H1 (cell line): Measurements from ENCODE around the gene CHST11.

ENCODE experiments used
- ASH2L ChIP-seq: fragments of 200-600, 300-600 bp; sonication (generic); IDR thresholded peaks from one replicate; pipeline ENCODE4 v1.7.1; 2017; ENCODE audit warnings: low read length
- CHD2 ChIP-seq: IDR thresholded peaks from 2 replicates; pipeline ENCODE4 v1.6.1; 2012; ENCODE audit warnings: low read length, improper control_type of control experiment
- CTCF ChIP-seq, 3 experiments: IDR thresholded peaks; 1 replicate in 2 of 3; 2 replicates in 1 of 3; pipeline versions ENCODE4 v1.5.1 to v1.6.1; 2011; ENCODE audit warnings: low read length in 3 of 3, mild to moderate bottlenecking in 3 of 3, inconsistent platforms in 2 of 3, low read depth in 1 of 3, moderate library complexity in 1 of 3; ENCODE audit not compliant: insufficient read depth in 1 of 3; ENCODE audit errors: control extremely low read depth in 1 of 3
- GABPA ChIP-seq: IDR thresholded peaks from 2 replicates; pipeline ENCODE4 v1.6.1; 2011; ENCODE audit warnings: mild to moderate bottlenecking, low read length, moderate library complexity, borderline replicate concordance; ENCODE audit not compliant: insufficient read depth
- MAX ChIP-seq: IDR thresholded peaks from 2 replicates; pipeline ENCODE4 v1.6.1; 2012; ENCODE audit warnings: inconsistent platforms
- POLR2AphosphoS5 ChIP-seq: IDR thresholded peaks from 2 replicates; pipeline ENCODE4 v1.6.1; 2011; ENCODE audit warnings: low read depth, low read length
- SP4 ChIP-seq: IDR thresholded peaks from 2 replicates; pipeline ENCODE4 v1.6.1; 2012; ENCODE audit warnings: low read length, inconsistent platforms
- SUZ12 ChIP-seq: fragments of 200-600 bp; sonication (generic); IDR thresholded peaks from 2 replicates; pipeline ENCODE4 v1.6.1; 2012; ENCODE audit warnings: mild to moderate bottlenecking, inconsistent platforms, low read length, moderate library complexity, mixed read lengths
- ZNF274 ChIP-seq: IDR thresholded peaks from 2 replicates; pipeline ENCODE4 v1.7.0; 2012; ENCODE audit warnings: low read length, borderline replicate concordance; ENCODE audit errors: extremely low read depth

GRCh38 chr12:104501660-104502059 lies 44.9 kb downstream of the CHST11 start:
- TF ChIP-seq CTCF (IDR thresholded peaks at IDR 0.05; ENCODE audit: control extremely low read depth in 1 of 3, insufficient read depth in 1 of 3, low read depth in 1 of 3, low read length in 3 of 3) = no peak
- no peak for TF ChIP-seq ASH2L
- no peak for TF ChIP-seq ZNF274
- TF ChIP-seq POLR2AphosphoS5 = no peak
- TF ChIP-seq MAX = no peak
- no peak for TF ChIP-seq SP4
- no peak for TF ChIP-seq GABPA
- no peak for TF ChIP-seq SUZ12
- no peak for TF ChIP-seq CHD2
